Activated CD8-positive, alpha-beta T cell treated with anti-CD3 and anti-CD28 coated beads, Interleukin-2, amount 10 ng/mL, durations not matched to agents 7 days and 5 days (primary cell): ENCODE results near the gene PODN. TPM values are rescaled to one million over a fixed set of nuclear protein-coding genes. Genes with fewer than 3 reads are reported as not detected.

Source experiments
- ATAC-seq: fragments of 150-1000 bp; cut with Tn5 transposase; one replicate; pipeline ENCODE4 v1.10.0; 2021; ENCODE audit warnings: moderate library complexity
- CTCF ChIA-PET: fragments of 350-600 bp; sonication (Branson Sonifier 250); formaldehyde crosslinking; loops from one replicate; lab custom pipeline; 2021; ENCODE audit warnings: antibody characterized with exemption; lab: Charles Lee
- POLR2A ChIA-PET: fragments of 350-600 bp; sonication (Branson Sonifier 250); formaldehyde crosslinking; loops from one replicate; lab custom pipeline; 2021; ENCODE audit warnings: antibody characterized with exemption; lab: Charles Lee
- DNase-seq: peaks from one replicate; pipeline ENCODE4 v3.0.0-alpha.2; 2020
- H3K27ac Mint-ChIP-seq: one replicate; pipeline ENCODE4 v1.8.0; 2021; ENCODE audit warnings: mild to moderate bottlenecking, mixed read lengths
- H3K27me3 Mint-ChIP-seq: one replicate; pipeline ENCODE4 v1.8.0; 2021; ENCODE audit warnings: low read depth, mixed read lengths
- H3K36me3 Mint-ChIP-seq: one replicate; pipeline ENCODE4 v1.8.0; 2021; ENCODE audit warnings: low read depth, mixed read lengths
- H3K4me1 Mint-ChIP-seq: one replicate; pipeline ENCODE4 v1.8.0; 2021; ENCODE audit warnings: low read depth, mixed read lengths
- H3K4me3 Mint-ChIP-seq: one replicate; pipeline ENCODE4 v1.8.0; 2021; ENCODE audit warnings: mild to moderate bottlenecking, mixed read lengths
- H3K9me3 Mint-ChIP-seq: one replicate; pipeline ENCODE4 v1.8.0; 2022; ENCODE audit warnings: mixed read lengths; ENCODE audit not compliant: insufficient read depth
- total RNA-seq, 2 experiments: library from RNA; stranded (reverse); gene quantifications; one replicate each; pipeline ENCODE4 v1.2.3, GENCODE V29; 2021

Gene PODN
- total RNA-seq, 2 experiments from 2014 or later: not detected

- ATAC-seq: no peak
- Mint-ChIP-seq H3K4me1 (peaks cover 10% of the 10 kb centered on the region), H3K4me3 (no peak overlapping the region), H3K36me3 (peaks cover 19% of the 10 kb centered on the region), H3K27ac (no peak overlapping the region), H3K9me3 (no peaks in the 10 kb centered on the region), H3K27me3 (no peaks in the 10 kb centered on the region)
- DNase-seq: no peak
- CTCF ChIA-PET: interaction anchor here (0.5 kb wide), 1 partner anchor 485 kb away, joined by 3 read pairs; no protein-coding TSS in a partner anchor
- POLR2A ChIA-PET: no interaction called here
Measured at GRCh38 chr1:53031732-53032131, 30.3 kb upstream of the PODN start.

DNA sequence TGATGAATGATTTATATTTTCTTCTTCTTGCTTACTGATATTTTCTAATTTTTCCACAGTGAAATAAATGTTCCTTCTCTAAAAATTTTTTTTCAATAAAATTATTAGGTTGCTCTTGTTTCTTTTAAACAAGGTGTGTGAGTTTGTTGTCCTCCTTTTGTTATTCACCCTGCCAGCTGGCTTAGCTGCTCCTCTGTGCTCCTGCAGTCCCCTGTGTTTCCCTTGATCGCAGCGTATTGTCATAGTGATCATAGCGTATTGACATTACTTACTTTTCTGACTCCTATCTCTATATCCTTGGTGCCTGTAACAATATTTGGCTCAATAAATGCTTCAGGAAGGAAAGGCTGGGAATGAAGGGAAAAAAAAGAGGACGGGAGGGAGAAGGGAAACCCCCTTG, 24.9 kb upstream of the PODN start:
- Mint-ChIP-seq H3K4me3 (no peak overlapping the region), H3K27ac (no peak overlapping the region), H3K4me1 (peaks cover 6% of the 10 kb centered on the region), H3K36me3 (peaks cover 16% of the 10 kb centered on the region), H3K27me3 (no peaks in the 10 kb centered on the region), H3K9me3 (no peaks in the 10 kb centered on the region)
- CTCF ChIA-PET: no interaction called here
- ATAC-seq (no peak), DNase-seq (no peak)
- POLR2A ChIA-PET: no interaction called here

DNA sequence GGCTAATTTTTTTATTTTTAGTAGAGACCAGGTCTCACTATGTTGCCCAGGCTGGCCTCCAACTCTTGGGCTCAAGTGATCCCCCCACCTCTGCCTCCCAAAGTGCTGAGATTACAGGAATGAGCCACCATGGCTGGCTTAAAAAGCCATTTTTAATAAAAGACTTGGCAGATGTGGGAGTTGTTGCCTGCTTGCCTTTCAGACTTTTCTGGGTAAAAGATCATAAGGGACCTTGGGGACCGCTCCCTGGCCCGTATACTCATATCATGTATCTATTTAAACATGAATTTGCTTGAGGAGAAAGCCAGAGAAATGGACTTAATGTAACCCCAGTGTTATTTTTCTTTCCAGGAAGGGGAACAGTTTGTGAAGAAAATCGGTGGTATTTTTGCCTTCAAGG, 23.4 kb upstream of the PODN start:
- POLR2A ChIA-PET: no interaction called here
- ATAC-seq: no peak

GRCh38 chr1:53043271-53043670, 18.7 kb upstream of the PODN start:
- no peak for DNase-seq
- H3K4me3 Mint-ChIP-seq: no peak overlapping the region
- H3K27me3 Mint-ChIP-seq: no peaks in the 10 kb centered on the region
- no peak overlapping the region for H3K27ac Mint-ChIP-seq
- ChIA-PET CTCF (interaction anchor here (1.3 to 1.7 kb wide), 2 partner anchors 122 to 139 kb away, joined by 4 to 5 read pairs; partner anchors contain the start of gene ECHDC2), POLR2A (no interaction called here)
- no peaks in the 10 kb centered on the region for H3K9me3 Mint-ChIP-seq
- peaks cover 4% of the 10 kb centered on the region for H3K4me1 Mint-ChIP-seq
- no peak for ATAC-seq
- peaks cover 16% of the 10 kb centered on the region for H3K36me3 Mint-ChIP-seq

More for the DNA sequence above, 23.4 kb upstream of the PODN start:
- CTCF ChIA-PET: no interaction called here
- Mint-ChIP-seq H3K27me3 (no peaks in the 10 kb centered on the region), H3K27ac (no peak overlapping the region), H3K36me3 (peaks cover 14% of the 10 kb centered on the region), H3K9me3 (no peaks in the 10 kb centered on the region), H3K4me1 (peaks cover 6% of the 10 kb centered on the region), H3K4me3 (no peak overlapping the region)
- no peak for DNase-seq

DNA sequence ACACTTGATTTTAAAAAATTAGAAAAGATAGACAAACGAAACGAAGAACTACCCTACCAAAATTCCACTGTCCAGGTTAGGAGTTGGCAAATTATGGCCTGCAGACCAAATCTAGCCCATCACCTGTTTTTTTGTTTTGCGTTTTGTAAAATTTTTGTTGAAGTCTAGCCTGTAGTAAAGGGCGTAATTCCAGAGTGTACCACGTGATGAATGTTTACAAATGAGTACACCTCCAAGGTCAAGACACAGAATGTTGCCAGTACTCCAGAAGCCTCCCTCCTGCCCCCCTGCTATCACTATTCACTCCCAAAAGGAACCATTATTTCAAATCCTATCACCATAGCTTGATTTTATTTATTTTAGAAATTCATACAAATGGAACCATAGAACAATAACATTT, 17.1 kb upstream of the PODN start:
- ChIA-PET CTCF (no interaction called here), POLR2A (no interaction called here)
- H3K27ac Mint-ChIP-seq: no peak overlapping the region
- DNase-seq (no peak), ATAC-seq (no peak)
- peaks cover 4% of the 10 kb centered on the region for H3K4me1 Mint-ChIP-seq
- peaks cover 15% of the 10 kb centered on the region for H3K36me3 Mint-ChIP-seq
- H3K9me3 Mint-ChIP-seq: no peaks in the 10 kb centered on the region
- H3K4me3 Mint-ChIP-seq: no peak overlapping the region
- no peaks in the 10 kb centered on the region for H3K27me3 Mint-ChIP-seq

DNA sequence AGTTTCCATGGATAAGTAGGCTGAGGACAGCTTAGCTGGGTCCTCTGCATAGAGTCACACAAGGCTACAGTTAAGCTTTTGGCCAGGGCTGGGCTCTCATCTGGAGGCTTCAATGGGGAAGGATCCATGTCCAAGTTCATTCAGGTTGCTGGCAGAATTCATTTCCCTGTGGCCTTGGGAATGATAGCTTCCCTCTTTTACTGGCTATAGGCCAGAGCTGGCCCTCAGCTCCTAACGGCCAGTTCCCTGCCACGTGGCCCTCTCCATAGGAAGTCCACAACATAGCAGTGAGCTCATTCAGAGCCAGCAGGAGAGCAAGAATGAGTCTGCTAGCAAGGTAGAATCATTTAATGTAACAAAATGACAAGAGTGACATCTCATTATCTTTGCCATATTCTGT, 15.1 kb upstream of the PODN start:
- ChIA-PET CTCF (interaction anchor here (1.8 kb wide), 1 partner anchor 13 kb away, joined by 4 read pairs; no protein-coding TSS in a partner anchor), POLR2A (no interaction called here)
- no peak overlapping the region for H3K27ac Mint-ChIP-seq
- peaks cover 18% of the 10 kb centered on the region for H3K36me3 Mint-ChIP-seq
- H3K4me3 Mint-ChIP-seq: no peak overlapping the region
- H3K9me3 Mint-ChIP-seq: no peaks in the 10 kb centered on the region
- DNase-seq (no peak), ATAC-seq (no peak)
- H3K4me1 Mint-ChIP-seq: peaks cover 4% of the 10 kb centered on the region
- no peaks in the 10 kb centered on the region for H3K27me3 Mint-ChIP-seq

DNA sequence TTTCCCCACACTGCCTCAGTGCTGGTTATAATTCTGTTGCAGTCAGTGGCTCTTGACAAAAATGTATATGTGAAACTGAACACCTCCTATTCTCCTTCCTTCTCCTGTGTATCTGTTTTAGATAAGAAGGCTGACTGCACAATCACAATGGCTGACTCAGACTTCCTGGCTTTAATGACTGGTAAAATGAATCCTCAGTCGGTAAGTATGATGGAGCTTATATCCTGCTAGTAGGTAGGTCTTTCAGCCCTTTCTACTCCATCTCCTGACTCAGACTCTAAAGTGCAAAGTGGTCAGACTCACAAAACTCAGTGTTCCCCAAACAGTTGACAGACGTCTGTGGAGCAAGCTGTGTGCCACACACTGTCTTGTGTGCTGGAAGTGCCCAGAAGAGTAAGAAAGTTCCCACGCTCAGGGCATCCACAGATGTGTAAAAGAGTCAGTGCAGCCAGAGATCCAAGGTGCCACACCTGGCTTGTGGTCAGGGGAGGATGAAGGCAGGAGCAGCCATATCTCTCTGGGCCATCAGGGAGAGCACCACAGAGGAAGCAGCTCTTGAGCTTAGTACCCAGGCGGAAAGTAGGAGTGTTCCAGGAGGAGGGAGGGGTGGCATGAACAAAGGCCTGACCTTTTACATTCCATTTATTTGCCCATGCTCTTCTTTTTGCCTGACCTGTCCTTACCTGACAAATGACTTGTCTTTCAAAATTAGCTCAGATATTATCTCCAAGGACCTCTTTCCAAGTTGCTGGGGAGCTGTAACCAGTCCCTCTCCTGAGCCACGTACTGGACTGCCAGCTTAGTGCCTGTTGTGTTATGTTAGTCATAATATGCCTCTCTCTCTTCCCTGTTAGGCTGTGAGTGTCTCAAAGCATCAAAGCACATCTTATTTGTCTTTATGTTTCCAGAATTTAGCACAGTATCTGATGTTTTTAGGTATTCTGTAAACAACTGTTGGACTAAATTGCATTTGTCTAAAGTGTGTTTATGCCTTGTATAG, 14.0 kb upstream of the PODN start:
- POLR2A ChIA-PET: interaction anchor here (0.6 kb wide), 1 partner anchor 9 kb away, joined by 3 read pairs; no protein-coding TSS in a partner anchor
- Mint-ChIP-seq H3K9me3 (no peaks in the 10 kb centered on the region), H3K4me3 (no peak overlapping the region), H3K36me3 (peaks cover 23% of the 10 kb centered on the region), H3K4me1 (peaks cover 4% of the 10 kb centered on the region), H3K27ac (no peak overlapping the region), H3K27me3 (no peaks in the 10 kb centered on the region)
- CTCF ChIA-PET: interaction anchor here (1.5 to 1.8 kb wide), 2 partner anchors 12 to 138 kb away, joined by 4 read pairs; no protein-coding TSS in a partner anchor
- ATAC-seq (no peak), DNase-seq (no peak)

GRCh38 chr1:53048960-53049573, 12.9 kb upstream of the PODN start:
- CTCF ChIA-PET: interaction anchor here (1.5 kb wide), 1 partner anchor 137 kb away, joined by 4 read pairs; no protein-coding TSS in a partner anchor

GRCh38 chr1:53049574-53049967, 12.4 kb upstream of the PODN start:
- no peaks in the 10 kb centered on the region for H3K9me3 Mint-ChIP-seq

More at GRCh38 chr1:53048960-53049573, 12.9 kb upstream of the PODN start:
- POLR2A ChIA-PET: no interaction called here
- no peak overlapping the region for H3K27ac Mint-ChIP-seq
- no peaks in the 10 kb centered on the region for H3K9me3 Mint-ChIP-seq
- no peaks in the 10 kb centered on the region for H3K27me3 Mint-ChIP-seq
- H3K36me3 Mint-ChIP-seq: peaks cover 32% of the 10 kb centered on the region
- no peak overlapping the region for H3K4me3 Mint-ChIP-seq
- ATAC-seq (no peak), DNase-seq (no peak)
- H3K4me1 Mint-ChIP-seq: peaks cover 4% of the 10 kb centered on the region

GRCh38 chr1:53050310-53050709, 11.7 kb upstream of the PODN start:
- DNase-seq: no peak
- Mint-ChIP-seq H3K27ac (no peak overlapping the region), H3K36me3 (peaks cover 33% of the 10 kb centered on the region), H3K9me3 (no peaks in the 10 kb centered on the region), H3K4me3 (no peak overlapping the region), H3K4me1 (peaks cover 4% of the 10 kb centered on the region), H3K27me3 (no peaks in the 10 kb centered on the region)
- CTCF ChIA-PET: no interaction called here
- POLR2A ChIA-PET: interaction anchor here (0.6 kb wide), 1 partner anchor 68 kb away, joined by 3 read pairs; no protein-coding TSS in a partner anchor
- ATAC-seq: no peak

More at GRCh38 chr1:53049574-53049967, 12.4 kb upstream of the PODN start:
- POLR2A ChIA-PET: no interaction called here
- H3K4me3 Mint-ChIP-seq: no peak overlapping the region
- peaks cover 33% of the 10 kb centered on the region for H3K36me3 Mint-ChIP-seq
- H3K27ac Mint-ChIP-seq: no peak overlapping the region
- H3K4me1 Mint-ChIP-seq: peaks cover 4% of the 10 kb centered on the region
- no peak for ATAC-seq
- DNase-seq: no peak
- H3K27me3 Mint-ChIP-seq: no peaks in the 10 kb centered on the region
- CTCF ChIA-PET: interaction anchor here (1.5 kb wide), 1 partner anchor 137 kb away, joined by 4 read pairs; no protein-coding TSS in a partner anchor

DNA sequence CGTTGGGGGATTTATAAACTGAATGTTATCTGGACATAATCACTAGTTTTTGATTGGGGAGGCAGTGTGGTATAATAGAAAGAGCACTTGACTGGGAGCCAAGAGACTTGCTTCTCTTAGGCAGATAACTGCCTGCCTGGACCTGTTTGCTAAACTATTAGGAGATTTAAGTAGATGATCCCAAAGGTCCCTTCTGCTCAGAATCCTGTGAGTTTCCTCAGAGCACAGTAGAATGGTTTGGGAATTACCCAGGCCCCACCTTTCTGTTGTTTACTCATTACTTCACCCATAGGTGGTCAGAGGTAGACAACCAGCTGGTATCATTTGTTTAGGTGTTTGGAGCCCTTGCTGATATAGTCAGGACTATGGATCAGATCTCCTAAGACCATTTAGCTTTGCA, 10.3 kb upstream of the PODN start:
- CTCF ChIA-PET: interaction anchor here (0.9 kb wide), 1 partner anchor 129 kb away, joined by 3 read pairs; no protein-coding TSS in a partner anchor
- H3K36me3 Mint-ChIP-seq: peaks cover 32% of the 10 kb centered on the region

More for the DNA sequence above, 10.3 kb upstream of the PODN start:
- POLR2A ChIA-PET: no interaction called here
- Mint-ChIP-seq H3K9me3 (no peaks in the 10 kb centered on the region), H3K27me3 (no peaks in the 10 kb centered on the region), H3K27ac (no peak overlapping the region), H3K4me1 (peaks cover 4% of the 10 kb centered on the region), H3K4me3 (no peak overlapping the region)
- DNase-seq: no peak
- ATAC-seq: no peak
